DND-41 (cell line): ENCODE data around the gene RWDD3.

Experiments
- ATAC-seq: fragments of 200-7000 bp; cut with Tn5 transposase; 3 replicates; pipeline ENCODE4 v1.9.1; 2021; ENCODE audit warnings: low read depth; ENCODE audit not compliant: insufficient read depth
- DNase-seq: peaks from one replicate; pipeline ENCODE4 v3.0.0-alpha.2; 2020
- H2AFZ ChIP-seq: 2 replicates; pipeline ENCODE4 v1.6.0; 2012; ENCODE audit warnings: low read depth, low read length
- H3K27ac ChIP-seq: 2 replicates; pipeline ENCODE4 v1.5.1; 2012; ENCODE audit warnings: low read length, inconsistent platforms
- H3K27me3 ChIP-seq: fragments of 200-600 bp; sonication (generic); 2 replicates; pipeline ENCODE4 v1.6.0; 2012; ENCODE audit warnings: low read length, mild to moderate bottlenecking, inconsistent platforms; ENCODE audit not compliant: insufficient read depth, poor library complexity
- H3K36me3 ChIP-seq: 2 replicates; pipeline ENCODE4 v1.5.1; 2012; ENCODE audit warnings: low read length, inconsistent platforms; ENCODE audit not compliant: insufficient read depth
- H3K4me1 ChIP-seq: 2 replicates; pipeline ENCODE4 v1.5.1; 2012; ENCODE audit warnings: mild to moderate bottlenecking, low read length; ENCODE audit not compliant: insufficient read depth
- H3K4me2 ChIP-seq: 2 replicates; pipeline ENCODE4 v1.6.0; 2012; ENCODE audit warnings: mild to moderate bottlenecking, moderate library complexity, low read length, inconsistent platforms; ENCODE audit not compliant: insufficient read depth
- H3K4me3 ChIP-seq, 2 experiments: fragments of 200-600 bp in 1 of 2; shearing (Covaris generic) in 1 of 2; 2 replicates each; pipeline ENCODE4 v1.5.1; 2012 to 2016; ENCODE audit warnings: inconsistent platforms in 2 of 2, low read length in 2 of 2, mild to moderate bottlenecking in 2 of 2, low read depth in 1 of 2, moderate library complexity in 1 of 2
- H3K79me2 ChIP-seq: 2 replicates; pipeline ENCODE4 v1.6.0; 2012; ENCODE audit warnings: low read length, inconsistent platforms; ENCODE audit not compliant: insufficient read depth
- H3K9ac ChIP-seq: 2 replicates; pipeline ENCODE4 v1.6.0; 2012; ENCODE audit warnings: low read depth, mild to moderate bottlenecking, inconsistent platforms, low read length, moderate library complexity
- H3K9me3 ChIP-seq: 2 replicates; pipeline ENCODE4 v1.5.1; 2012; ENCODE audit warnings: low read length, moderate library complexity, mild to moderate bottlenecking, inconsistent platforms; ENCODE audit not compliant: insufficient read depth, severe bottlenecking
- H4K20me1 ChIP-seq: 2 replicates; pipeline ENCODE4 v1.6.0; 2012; ENCODE audit warnings: low read length; ENCODE audit not compliant: insufficient read depth
- EZH2 ChIP-seq: IDR thresholded peaks from 3 replicates; pipeline ENCODE4 v1.6.1; 2012; ENCODE audit warnings: borderline replicate concordance, low read depth, mild to moderate bottlenecking, moderate library complexity, low read length, inconsistent platforms; ENCODE audit not compliant: severe bottlenecking
- TF ChIP-seq, protein P1 (sequence below): IDR thresholded peaks from 2 replicates; pipeline ENCODE4 v1.5.1; 2012; ENCODE audit warnings: borderline replicate concordance, low read length, moderate library complexity, mild to moderate bottlenecking; ENCODE audit not compliant: poor library complexity, severe bottlenecking; ENCODE audit errors: extremely low read depth

Gene RWDD3

DNA sequence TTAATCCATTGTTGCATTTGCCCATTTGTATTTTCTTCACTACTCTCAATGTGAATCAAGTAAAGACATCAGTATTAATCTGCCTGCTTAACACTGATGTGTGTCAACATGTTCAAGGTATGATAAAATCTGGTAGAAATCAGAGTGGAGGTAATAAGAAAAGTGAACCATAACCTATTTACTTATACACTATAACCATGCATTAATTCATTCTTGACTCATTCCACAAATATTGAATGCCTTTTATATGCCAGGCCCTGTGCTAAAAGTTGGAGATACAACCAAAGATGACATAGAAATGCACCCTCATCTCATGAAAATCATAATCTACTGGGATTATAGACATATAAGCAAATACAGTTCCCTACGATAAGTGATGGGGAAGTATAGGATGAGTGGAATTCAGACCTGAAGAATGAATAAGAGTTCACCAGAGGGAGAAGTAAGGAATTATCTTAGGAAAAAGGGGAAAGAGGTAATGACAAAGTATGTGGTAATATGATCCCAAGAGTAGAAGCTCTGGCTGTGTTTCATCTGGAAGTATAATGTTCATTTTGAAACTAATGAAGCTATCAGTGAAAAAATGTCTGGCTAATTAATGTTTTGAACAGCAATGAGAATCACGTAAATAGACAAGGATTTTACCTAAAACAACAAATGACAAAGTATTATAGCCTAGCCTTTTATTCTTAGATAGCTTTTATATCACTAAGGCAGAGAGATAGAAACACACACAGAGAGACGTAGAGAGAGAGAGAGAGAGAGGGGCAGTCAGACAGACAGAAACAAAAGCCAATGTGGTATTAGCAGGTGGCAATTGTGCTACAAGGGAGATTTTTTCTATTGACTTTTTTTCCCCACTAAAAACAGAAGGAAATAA lies 7.0 kb upstream of the RWDD3 start:
- DNase-seq, result no peak
- TF ChIP-seq EZH2, result no peak
- TF ChIP-seq, protein P1, sequence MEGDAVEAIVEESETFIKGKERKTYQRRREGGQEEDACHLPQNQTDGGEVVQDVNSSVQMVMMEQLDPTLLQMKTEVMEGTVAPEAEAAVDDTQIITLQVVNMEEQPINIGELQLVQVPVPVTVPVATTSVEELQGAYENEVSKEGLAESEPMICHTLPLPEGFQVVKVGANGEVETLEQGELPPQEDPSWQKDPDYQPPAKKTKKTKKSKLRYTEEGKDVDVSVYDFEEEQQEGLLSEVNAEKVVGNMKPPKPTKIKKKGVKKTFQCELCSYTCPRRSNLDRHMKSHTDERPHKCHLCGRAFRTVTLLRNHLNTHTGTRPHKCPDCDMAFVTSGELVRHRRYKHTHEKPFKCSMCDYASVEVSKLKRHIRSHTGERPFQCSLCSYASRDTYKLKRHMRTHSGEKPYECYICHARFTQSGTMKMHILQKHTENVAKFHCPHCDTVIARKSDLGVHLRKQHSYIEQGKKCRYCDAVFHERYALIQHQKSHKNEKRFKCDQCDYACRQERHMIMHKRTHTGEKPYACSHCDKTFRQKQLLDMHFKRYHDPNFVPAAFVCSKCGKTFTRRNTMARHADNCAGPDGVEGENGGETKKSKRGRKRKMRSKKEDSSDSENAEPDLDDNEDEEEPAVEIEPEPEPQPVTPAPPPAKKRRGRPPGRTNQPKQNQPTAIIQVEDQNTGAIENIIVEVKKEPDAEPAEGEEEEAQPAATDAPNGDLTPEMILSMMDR, result no peak
- Histone ChIP-seq H3K79me2 (no peaks in the 10 kb centered on the region), H3K4me1 (no peaks in the 10 kb centered on the region), H3K27me3 (peaks cover 17% of the 10 kb centered on the region), H3K9ac (no peak overlapping the region), H3K4me2 (no peak overlapping the region), H3K9me3 (no peaks in the 10 kb centered on the region), H4K20me1 (no peaks in the 10 kb centered on the region), H3K27ac (no peak overlapping the region), H3K36me3 (no peaks in the 10 kb centered on the region), H3K4me3 (no peak overlapping the region), H2AFZ (no peak overlapping the region)
- ATAC-seq, result no peak

DNA sequence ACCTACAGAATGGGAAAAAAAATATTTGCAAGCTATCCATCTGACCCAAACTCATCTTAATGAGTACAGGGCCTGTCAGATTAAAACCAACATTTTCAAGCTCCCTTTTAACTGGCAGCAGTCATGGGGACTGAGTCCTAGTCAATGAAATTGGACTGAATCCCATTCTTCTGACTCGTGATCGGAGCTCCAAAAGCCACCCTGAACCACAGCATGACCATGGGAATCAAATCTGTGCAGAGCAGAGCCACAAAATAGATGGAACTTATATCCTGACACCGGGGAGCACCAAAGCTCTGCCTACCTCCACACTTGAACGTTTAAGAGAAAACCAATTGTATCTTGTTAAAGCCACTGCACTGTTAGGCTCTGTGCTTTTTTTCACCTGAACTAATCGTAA lies 5.0 kb upstream of the RWDD3 start:
- Histone ChIP-seq H4K20me1 (no peaks in the 10 kb centered on the region), H3K27ac (no peak overlapping the region), H3K36me3 (no peaks in the 10 kb centered on the region), H2AFZ (no peak overlapping the region), H3K9ac (no peak overlapping the region), H3K4me2 (no peak overlapping the region), H3K9me3 (no peaks in the 10 kb centered on the region), H3K4me1 (peaks cover 7% of the 10 kb centered on the region), H3K4me3 (no peak overlapping the region), H3K79me2 (peaks cover under 1% of the 10 kb centered on the region; the same call in 1 of the 2 replicates), H3K27me3 (peaks cover 13% of the 10 kb centered on the region)
- no peak for DNase-seq
- ATAC-seq, result no peak
- TF ChIP-seq, protein P1, result no peak
- no peak for TF ChIP-seq EZH2

DNA sequence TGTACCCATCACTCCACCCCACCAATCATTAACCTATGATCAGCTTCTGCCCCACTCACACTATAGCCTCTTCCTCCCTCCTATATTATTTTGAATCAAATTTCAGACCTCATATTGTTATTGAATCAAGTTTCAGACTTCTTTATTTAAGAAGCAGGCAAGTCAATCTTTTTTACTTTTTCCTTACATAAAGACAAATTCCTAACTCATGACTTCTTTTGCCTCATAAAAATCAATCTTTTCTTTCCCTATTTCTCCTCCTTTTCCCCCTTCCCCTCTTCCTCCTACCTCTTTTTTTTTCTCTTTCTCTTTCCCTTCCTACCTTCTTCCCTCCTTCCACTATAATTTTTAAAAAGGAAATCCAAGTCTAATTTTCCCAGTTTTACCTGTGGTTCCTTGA lies 4.3 kb upstream of the RWDD3 start:
- DNase-seq (no peak), ATAC-seq (no peak)
- TF ChIP-seq, protein P1, result no peak
- no peak for TF ChIP-seq EZH2
- H3K79me2 ChIP-seq, result peaks cover 7% of the 10 kb centered on the region
- peaks cover 13% of the 10 kb centered on the region for H3K27me3 ChIP-seq
- no peaks in the 10 kb centered on the region for H4K20me1 ChIP-seq
- H3K4me3 ChIP-seq, result no peak overlapping the region
- H3K9ac ChIP-seq, result no peak overlapping the region
- no peak overlapping the region for H2AFZ ChIP-seq
- H3K9me3 ChIP-seq, result no peaks in the 10 kb centered on the region
- H3K36me3 ChIP-seq, result no peaks in the 10 kb centered on the region
- peaks cover 7% of the 10 kb centered on the region for H3K4me1 ChIP-seq
- no peak overlapping the region for H3K4me2 ChIP-seq
- no peak overlapping the region for H3K27ac ChIP-seq
